ENCODE data around the gene SULT1A1.
"Not testable (repeated sequence)": the region's sequence is repeated elsewhere in the genome, so short reads cannot be mapped to it uniquely, and the experiment has no call there.

The SULT1A1 gene

DNA sequence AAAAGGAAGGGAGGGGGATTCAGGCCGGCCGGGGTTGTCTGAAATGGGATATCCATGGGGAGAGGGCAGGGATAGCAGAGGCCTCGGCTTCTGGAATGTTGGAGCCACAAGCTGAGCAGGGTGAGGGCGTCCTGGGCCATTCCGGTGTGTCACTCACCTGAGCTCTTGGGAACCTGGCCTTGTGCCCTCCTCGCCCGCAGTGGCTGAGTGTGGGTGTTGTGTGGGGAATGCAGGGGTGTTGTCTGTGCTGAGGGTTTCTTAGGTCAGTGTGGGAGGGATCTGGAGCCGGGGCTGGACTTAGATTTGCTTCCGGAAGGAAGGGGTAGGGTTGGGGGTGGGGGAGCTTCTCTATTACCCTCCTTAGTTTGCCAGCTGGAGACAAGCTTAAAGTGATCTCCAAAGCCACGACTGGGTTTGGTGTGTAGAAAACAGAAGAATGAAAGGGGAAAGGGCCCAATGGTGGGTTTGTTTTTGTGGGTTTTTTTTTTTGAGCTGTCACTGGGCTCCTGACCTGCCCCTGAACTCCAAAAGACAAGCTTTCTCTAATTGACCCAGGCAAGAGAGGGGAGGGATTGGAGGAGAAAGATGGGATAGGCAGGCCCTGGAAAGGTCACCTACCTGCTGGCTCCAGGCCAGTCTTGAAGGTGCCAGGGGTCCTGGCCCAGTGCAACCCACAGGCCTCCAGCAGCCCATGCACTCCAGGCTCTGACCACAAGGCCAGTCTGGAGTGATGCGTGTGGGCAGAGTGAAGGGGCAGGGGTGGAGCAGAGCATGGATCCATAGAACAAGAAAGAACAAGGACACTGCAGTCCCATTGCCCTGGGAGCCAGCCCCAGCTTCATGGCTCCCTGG lies 12.8 kb downstream of the SULT1A1 start, which contains the start of gene SULT1A2:
TSS of gene SULT1A2 (minus strand) at position 211 of the 852 bp plus-strand sequence. CDS start 1,120 bp downstream, outside the sequence.
- no peak for DNase-seq (ENCODE audit: low read depth, low spot score)
- no peaks in the 10 kb centered on the region for H3K9me3 ChIP-seq (ENCODE audit: insufficient read depth, low read length)

DNA sequence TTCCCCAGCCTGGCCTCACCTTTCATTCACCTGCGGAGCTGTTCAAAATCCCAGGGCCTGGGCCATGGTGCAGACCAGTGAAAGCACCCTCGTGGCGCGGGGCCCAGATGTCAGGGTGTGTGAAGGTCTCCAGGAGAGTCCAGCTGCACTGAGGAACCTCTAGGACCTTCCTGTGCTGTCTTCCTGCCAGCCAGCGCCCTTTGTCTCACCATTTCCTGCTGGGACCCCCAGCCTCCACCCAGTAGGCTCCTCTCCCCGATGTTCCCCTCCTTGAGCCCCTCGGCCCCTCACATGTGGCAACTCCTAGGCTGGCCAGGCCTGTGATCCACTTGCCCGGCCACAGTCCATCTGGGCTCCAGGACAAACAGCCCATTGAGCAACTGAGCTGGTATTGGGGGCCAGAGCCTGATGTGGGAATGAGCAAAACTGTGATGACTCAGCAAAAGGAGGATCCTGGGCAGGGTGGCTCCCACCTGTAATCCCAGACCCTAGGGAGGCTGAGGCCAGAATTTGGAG lies 13.7 kb downstream of the SULT1A1 start:
- Histone ChIP-seq H3K4me3 (ENCODE audit: insufficient read length, low read depth) (peak overlapping the region; percentile 3), H3K27me3 (ENCODE audit: insufficient read depth, insufficient read length) (no peaks in the 10 kb centered on the region), H3K9ac (ENCODE audit: insufficient read length, low read depth) (peak overlapping the region; percentile 80), H3K4me1 (ENCODE audit: insufficient read depth, insufficient read length) (peaks cover 7% of the 10 kb centered on the region), H3K9me3 (ENCODE audit: insufficient read depth, low read length) (no peaks in the 10 kb centered on the region), H3K36me3 (ENCODE audit: insufficient read depth, insufficient read length, low read length) (peaks cover 24% of the 10 kb centered on the region)
- no peak for TF ChIP-seq SUZ12 (IDR thresholded peaks at IDR 0.05; ENCODE audit: extremely low read depth, insufficient read depth, insufficient read length)
- no peak for TF ChIP-seq ZNF274 (IDR thresholded peaks at IDR 0.05; ENCODE audit: low read depth, low read length)
- TF ChIP-seq YY1 (IDR thresholded peaks at IDR 0.05; ENCODE audit: insufficient read depth, insufficient read length) = no peak
- DNase-seq (ENCODE audit: low read depth, low spot score) = no peak

More for the DNA sequence above, 12.8 kb downstream of the SULT1A1 start, which contains the start of gene SULT1A2:
- TF ChIP-seq SUZ12 (IDR thresholded peaks at IDR 0.05; ENCODE audit: extremely low read depth, insufficient read depth, insufficient read length) = no peak
- no peak for TF ChIP-seq YY1 (IDR thresholded peaks at IDR 0.05; ENCODE audit: insufficient read depth, insufficient read length)
- Histone ChIP-seq H3K27me3 (ENCODE audit: insufficient read depth, insufficient read length) (no peaks in the 10 kb centered on the region), H3K9ac (ENCODE audit: insufficient read length, low read depth) (peak within 1 kb of the TSS; percentile 80), H3K36me3 (ENCODE audit: insufficient read depth, insufficient read length, low read length) (peaks cover 15% of the 10 kb centered on the region), H3K4me1 (ENCODE audit: insufficient read depth, insufficient read length) (peaks cover 9% of the 10 kb centered on the region), H3K4me3 (ENCODE audit: insufficient read length, low read depth) (peak within 1 kb of the TSS; percentile 24)

DNA sequence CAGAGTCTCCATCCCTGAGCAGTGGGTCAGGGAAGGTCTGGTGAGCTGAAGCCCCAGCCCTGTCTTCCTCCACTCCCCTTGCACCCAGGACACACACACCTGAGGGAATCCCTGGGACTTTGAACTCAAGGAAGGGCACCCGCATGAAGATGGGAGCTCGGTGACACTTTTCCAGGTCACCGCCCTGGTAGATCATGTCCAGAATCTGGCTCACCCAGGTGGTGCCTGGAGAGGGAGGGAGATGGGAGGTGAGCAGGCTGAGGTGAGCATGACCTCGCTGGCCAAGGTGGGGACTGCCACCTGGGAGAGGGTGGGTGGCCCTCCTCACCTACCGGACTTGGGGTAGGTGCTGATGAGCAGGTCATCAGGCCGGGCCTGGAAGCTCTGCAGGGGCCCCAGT lies 14.4 kb downstream of the SULT1A1 start:
- H3K27me3 ChIP-seq (ENCODE audit: insufficient read depth, insufficient read length); H3K9ac ChIP-seq (ENCODE audit: insufficient read length, low read depth); H3K4me3 ChIP-seq (ENCODE audit: insufficient read length, low read depth); DNase-seq (ENCODE audit: low read depth, low spot score); H3K4me1 ChIP-seq (ENCODE audit: insufficient read depth, insufficient read length); H3K9me3 ChIP-seq (ENCODE audit: insufficient read depth, low read length): not testable (repeated sequence)
- H3K36me3 ChIP-seq (ENCODE audit: insufficient read depth, insufficient read length, low read length) = peaks cover 31% of the 10 kb centered on the region

DNA sequence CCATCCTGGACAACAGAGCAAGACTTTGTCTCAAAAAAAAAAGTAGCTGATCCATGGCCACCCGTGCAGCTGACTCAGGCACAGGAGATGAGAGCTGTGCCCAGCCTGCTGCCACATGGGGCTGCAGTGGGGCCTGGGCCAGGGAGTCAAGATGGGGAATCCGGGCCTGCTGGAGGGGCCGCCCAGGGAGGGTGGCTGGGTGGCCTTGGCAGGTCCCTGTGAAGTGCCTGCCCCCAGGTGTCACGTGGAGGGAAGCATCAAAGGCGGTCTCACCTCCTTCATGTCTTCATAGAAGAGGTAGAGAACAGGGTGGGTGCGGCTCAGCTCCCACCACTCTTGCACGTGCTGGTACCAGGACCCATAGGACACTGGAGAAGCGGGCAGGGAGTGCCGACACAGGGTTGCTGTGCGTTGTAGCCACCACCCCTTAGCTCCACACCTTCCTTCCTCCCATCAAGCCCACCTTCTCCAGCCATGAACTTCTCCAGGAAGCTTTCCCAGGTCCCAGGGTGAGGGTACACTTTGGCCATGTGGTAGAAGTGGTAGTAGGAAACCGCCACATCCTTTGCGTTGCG lies 16.8 kb downstream of the SULT1A1 start:
- no peak for DNase-seq (ENCODE audit: low read depth, low spot score)
- Histone ChIP-seq H3K36me3 (ENCODE audit: insufficient read depth, insufficient read length, low read length) (peaks cover 51% of the 10 kb centered on the region), H3K4me1 (ENCODE audit: insufficient read depth, insufficient read length) (peaks cover 7% of the 10 kb centered on the region), H3K9ac (ENCODE audit: insufficient read length, low read depth) (no peak overlapping the region), H3K27me3 (ENCODE audit: insufficient read depth, insufficient read length) (no peaks in the 10 kb centered on the region), H3K4me3 (ENCODE audit: insufficient read length, low read depth) (no peak overlapping the region), H3K9me3 (ENCODE audit: insufficient read depth, low read length) (no peaks in the 10 kb centered on the region)
- TF ChIP-seq SUZ12 (IDR thresholded peaks at IDR 0.05; ENCODE audit: extremely low read depth, insufficient read depth, insufficient read length) (no peak), ZNF274 (IDR thresholded peaks at IDR 0.05; ENCODE audit: low read depth, low read length) (no peak), YY1 (IDR thresholded peaks at IDR 0.05; ENCODE audit: insufficient read depth, insufficient read length) (no peak)

DNA sequence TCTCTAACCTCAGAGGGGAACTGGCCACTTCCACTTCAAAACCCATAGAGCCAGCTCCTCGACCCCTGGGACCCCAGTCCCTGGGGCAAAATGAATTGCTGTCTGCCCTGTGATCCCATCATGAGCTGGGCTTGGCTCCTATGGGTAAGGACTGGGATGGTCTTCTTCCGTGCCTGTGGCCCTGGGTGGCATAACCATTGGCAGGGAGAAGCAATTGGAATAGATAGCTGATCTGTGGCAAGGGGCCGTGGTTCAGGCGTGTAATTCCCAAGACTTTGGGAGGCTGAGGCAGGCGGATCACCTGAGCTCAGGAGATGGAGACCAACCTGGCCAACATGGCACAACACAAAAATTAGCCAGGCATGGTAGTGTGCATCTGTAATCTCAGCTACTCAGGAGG lies 17.3 kb downstream of the SULT1A1 start:
- no peaks in the 10 kb centered on the region for H3K9me3 ChIP-seq (ENCODE audit: insufficient read depth, low read length)
- peaks cover 6% of the 10 kb centered on the region for H3K4me1 ChIP-seq (ENCODE audit: insufficient read depth, insufficient read length)
- no peaks in the 10 kb centered on the region for H3K27me3 ChIP-seq (ENCODE audit: insufficient read depth, insufficient read length)
- peaks cover 53% of the 10 kb centered on the region for H3K36me3 ChIP-seq (ENCODE audit: insufficient read depth, insufficient read length, low read length)
- DNase-seq (ENCODE audit: low read depth, low spot score) = no peak
- no peak overlapping the region for H3K9ac ChIP-seq (ENCODE audit: insufficient read length, low read depth)
- no peak overlapping the region for H3K4me3 ChIP-seq (ENCODE audit: insufficient read length, low read depth)
- no peak for TF ChIP-seq ZNF274 (IDR thresholded peaks at IDR 0.05; ENCODE audit: low read depth, low read length)
- no peak for TF ChIP-seq SUZ12 (IDR thresholded peaks at IDR 0.05; ENCODE audit: extremely low read depth, insufficient read depth, insufficient read length)
- no peak for TF ChIP-seq YY1 (IDR thresholded peaks at IDR 0.05; ENCODE audit: insufficient read depth, insufficient read length)

DNA sequence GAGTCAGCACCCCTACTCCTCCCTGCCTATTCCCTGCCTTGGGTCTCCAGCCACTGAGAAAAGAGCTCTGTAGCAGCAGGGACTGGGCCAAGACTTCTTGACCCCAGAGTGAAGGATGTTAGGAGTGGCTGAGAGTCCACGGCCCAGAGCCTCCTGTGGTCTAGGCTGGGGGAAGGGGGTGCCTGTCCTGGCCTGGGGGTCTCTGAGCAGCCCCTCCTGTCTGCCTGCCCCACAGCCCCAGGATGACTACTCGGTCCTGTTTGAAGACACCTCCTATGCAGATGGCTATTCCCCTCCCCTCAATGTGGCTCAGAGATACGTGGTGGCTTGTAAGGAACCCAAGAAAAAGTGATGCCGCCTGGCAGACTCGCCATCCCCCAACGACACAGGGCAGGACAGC lies 18.5 kb downstream of the SULT1A1 start:
- H3K36me3 ChIP-seq (ENCODE audit: insufficient read depth, insufficient read length, low read length) = peaks cover 63% of the 10 kb centered on the region
- H3K4me3 ChIP-seq (ENCODE audit: insufficient read length, low read depth) = no peak overlapping the region
- no peak for DNase-seq (ENCODE audit: low read depth, low spot score)
- H3K4me1 ChIP-seq (ENCODE audit: insufficient read depth, insufficient read length) = peaks cover 7% of the 10 kb centered on the region
- H3K9ac ChIP-seq (ENCODE audit: insufficient read length, low read depth) = no peak overlapping the region
- no peaks in the 10 kb centered on the region for H3K27me3 ChIP-seq (ENCODE audit: insufficient read depth, insufficient read length)
- no peak for TF ChIP-seq YY1 (IDR thresholded peaks at IDR 0.05; ENCODE audit: insufficient read depth, insufficient read length)
- no peak for TF ChIP-seq ZNF274 (IDR thresholded peaks at IDR 0.05; ENCODE audit: low read depth, low read length)
- TF ChIP-seq SUZ12 (IDR thresholded peaks at IDR 0.05; ENCODE audit: extremely low read depth, insufficient read depth, insufficient read length) = no peak
- H3K9me3 ChIP-seq (ENCODE audit: insufficient read depth, low read length) = no peaks in the 10 kb centered on the region

All from NT2/D1 (cell line).